Subcutaneous adipose tissue (tissue), 4 donors: Measurements from ENCODE around the gene TMEM63C. TPM values are rescaled to one million over a fixed set of nuclear protein-coding genes. Genes with fewer than 3 reads are reported as not detected.

Experiments
- total RNA-seq, 4 donors: library from RNA; depleted of rRNA; stranded (reverse); fragments of >200 nt; gene quantifications; one replicate each; pipeline ENCODE4 v1.1.0, GENCODE V29; 2016
- TF ChIP-seq, protein P1 (sequence below): fragments of 450-650 bp; IDR thresholded peaks from one replicate; pipeline ENCODE4 v1.5.1; 2016; ENCODE audit warnings: low read depth, mild to moderate bottlenecking, control low read depth, antibody characterized with exemption, moderate library complexity

TMEM63C gene, protein sequence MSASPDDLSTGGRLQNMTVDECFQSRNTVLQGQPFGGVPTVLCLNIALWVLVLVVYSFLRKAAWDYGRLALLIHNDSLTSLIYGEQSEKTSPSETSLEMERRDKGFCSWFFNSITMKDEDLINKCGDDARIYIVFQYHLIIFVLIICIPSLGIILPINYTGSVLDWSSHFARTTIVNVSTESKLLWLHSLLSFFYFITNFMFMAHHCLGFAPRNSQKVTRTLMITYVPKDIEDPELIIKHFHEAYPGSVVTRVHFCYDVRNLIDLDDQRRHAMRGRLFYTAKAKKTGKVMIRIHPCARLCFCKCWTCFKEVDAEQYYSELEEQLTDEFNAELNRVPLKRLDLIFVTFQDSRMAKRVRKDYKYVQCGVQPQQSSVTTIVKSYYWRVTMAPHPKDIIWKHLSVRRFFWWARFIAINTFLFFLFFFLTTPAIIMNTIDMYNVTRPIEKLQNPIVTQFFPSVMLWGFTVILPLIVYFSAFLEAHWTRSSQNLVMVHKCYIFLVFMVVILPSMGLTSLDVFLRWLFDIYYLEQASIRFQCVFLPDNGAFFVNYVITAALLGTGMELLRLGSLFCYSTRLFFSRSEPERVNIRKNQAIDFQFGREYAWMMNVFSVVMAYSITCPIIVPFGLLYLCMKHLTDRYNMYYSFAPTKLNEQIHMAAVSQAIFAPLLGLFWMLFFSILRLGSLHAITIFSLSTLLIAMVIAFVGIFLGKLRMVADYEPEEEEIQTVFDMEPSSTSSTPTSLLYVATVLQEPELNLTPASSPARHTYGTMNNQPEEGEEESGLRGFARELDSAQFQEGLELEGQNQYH
- under 1 TPM in 1 of 4 donors, not detected in 3; 0.17 TPM for total RNA-seq

DNA sequence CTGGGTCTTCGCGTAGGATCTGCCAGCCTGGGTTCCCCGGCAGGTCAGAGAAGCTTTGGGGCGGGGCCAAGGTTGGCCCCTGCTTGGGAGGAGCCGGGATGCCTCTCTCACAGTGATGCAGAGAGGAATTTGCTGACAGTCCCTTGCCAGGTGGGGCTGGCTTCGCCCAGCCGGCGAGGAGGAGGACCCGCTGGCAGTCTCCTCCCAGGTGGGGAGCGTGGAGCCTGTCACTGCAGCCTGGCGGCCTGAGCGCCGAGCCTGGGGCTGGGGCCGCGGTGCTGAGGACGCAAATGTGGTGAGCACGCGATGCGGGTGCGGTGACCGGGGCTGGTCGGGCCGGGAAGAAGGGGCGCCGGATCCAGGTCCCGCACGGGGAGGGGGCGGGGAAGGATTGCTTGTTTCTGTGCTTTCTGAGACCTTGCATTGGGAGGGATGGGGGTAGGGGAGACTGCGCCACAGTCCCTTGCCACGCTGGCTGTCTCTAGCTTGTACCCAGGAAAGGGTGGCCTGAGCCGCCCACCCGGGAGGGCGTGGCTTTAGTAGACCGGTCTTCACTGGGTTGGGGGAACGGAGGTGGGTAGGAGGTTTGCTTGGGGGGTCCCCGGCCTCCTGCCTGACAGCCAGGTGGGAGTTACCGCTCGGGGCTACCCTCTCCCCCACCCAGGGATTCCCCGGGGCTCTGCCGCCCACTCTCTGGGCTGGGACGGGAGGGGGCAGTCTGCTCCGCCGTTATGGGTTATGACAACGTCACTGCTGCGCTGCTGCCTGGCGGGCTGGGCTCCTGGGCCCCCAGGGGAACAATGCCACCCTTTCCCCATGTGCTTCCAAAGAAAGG, at the start of gene TMEM63C:
TMEM63C (plus strand) TSS at position 196 of the 835 bp plus-strand sequence. CDS start 37,016 bp downstream, outside the sequence.
- TF ChIP-seq, protein P1, sequence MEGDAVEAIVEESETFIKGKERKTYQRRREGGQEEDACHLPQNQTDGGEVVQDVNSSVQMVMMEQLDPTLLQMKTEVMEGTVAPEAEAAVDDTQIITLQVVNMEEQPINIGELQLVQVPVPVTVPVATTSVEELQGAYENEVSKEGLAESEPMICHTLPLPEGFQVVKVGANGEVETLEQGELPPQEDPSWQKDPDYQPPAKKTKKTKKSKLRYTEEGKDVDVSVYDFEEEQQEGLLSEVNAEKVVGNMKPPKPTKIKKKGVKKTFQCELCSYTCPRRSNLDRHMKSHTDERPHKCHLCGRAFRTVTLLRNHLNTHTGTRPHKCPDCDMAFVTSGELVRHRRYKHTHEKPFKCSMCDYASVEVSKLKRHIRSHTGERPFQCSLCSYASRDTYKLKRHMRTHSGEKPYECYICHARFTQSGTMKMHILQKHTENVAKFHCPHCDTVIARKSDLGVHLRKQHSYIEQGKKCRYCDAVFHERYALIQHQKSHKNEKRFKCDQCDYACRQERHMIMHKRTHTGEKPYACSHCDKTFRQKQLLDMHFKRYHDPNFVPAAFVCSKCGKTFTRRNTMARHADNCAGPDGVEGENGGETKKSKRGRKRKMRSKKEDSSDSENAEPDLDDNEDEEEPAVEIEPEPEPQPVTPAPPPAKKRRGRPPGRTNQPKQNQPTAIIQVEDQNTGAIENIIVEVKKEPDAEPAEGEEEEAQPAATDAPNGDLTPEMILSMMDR, result no peak

DNA sequence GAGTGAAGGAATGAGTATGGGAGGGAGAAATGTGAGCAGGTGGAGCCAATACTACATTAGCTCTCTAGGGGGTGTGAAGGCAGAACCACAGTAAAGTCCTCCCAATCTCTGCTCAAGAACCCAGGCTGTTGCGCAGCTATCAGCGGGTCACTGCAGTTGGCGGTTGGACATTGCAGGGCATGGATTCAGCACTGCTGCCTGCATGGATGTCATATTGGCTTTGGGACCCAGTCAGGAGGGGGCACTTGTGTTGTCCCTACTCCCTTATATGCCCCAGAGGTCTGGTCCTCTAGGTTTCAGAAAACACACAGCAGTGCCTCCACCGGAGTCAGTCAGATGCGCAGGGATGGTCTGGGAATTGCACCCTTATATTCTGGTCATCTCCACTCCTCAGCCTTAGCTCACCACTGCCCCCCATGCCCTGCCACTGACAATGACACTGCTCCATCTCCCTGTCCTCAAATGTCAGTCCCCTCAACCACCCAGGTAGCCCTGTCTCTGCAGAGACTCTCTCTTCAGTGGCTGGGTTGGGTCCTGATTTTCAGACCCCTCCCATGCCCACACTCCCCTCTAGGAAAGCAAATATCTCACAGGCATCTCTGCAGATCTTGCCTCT, 49.6 kb upstream of the TMEM63C start:
- TF ChIP-seq, protein P1, result no peak

DNA sequence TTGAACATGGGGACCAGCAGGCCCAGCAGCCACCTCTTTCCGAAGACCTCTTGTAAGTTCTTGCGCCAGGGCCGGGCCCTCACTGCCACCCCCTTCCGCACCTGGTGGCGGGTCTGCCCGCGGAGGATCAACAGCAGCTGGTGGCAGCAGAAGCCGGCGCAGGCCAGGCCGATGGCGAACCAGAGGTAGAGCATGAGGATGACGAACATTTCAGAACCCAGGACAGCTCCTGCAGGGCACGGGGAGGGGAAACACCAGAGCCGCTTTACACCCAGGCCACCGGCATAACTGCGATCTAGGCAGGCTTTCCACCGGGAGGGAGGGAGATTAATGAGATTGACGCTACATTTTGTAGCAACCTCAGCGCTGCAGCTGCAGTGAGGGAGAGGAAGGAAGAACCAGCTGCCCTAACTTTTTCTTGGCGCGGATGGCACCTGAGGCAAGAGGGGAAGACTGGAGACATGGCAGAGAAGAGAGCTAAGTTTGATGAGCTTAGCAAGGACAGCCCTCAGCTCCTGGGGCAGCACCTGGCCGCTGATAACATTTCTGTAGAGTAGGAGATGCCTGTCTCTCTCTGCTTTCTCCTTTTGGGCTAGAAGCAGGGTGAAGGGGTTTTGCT, 47.8 kb upstream of the TMEM63C start:
- TF ChIP-seq, protein P1, result no peak

DNA sequence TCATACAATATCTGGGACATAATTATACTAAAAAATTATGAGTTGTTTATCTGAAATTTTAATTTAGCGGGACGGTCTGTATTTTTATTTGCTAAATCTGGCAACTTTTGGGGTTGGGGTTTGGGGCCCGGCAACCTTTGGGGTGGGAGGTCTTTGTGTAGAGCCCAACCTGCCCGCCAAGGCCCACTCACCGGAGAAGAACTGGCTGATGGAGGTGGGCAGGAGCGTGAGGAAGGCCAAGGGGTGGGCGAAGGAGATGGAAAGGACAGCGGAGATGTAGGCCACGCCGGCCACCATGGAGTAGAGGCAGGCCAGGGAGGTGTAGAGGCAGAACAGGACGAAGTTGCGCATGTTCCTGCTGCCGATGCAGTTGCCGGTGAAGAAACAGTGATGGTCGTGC, 42.6 kb upstream of the TMEM63C start:
- TF ChIP-seq, protein P1, result no peak

DNA sequence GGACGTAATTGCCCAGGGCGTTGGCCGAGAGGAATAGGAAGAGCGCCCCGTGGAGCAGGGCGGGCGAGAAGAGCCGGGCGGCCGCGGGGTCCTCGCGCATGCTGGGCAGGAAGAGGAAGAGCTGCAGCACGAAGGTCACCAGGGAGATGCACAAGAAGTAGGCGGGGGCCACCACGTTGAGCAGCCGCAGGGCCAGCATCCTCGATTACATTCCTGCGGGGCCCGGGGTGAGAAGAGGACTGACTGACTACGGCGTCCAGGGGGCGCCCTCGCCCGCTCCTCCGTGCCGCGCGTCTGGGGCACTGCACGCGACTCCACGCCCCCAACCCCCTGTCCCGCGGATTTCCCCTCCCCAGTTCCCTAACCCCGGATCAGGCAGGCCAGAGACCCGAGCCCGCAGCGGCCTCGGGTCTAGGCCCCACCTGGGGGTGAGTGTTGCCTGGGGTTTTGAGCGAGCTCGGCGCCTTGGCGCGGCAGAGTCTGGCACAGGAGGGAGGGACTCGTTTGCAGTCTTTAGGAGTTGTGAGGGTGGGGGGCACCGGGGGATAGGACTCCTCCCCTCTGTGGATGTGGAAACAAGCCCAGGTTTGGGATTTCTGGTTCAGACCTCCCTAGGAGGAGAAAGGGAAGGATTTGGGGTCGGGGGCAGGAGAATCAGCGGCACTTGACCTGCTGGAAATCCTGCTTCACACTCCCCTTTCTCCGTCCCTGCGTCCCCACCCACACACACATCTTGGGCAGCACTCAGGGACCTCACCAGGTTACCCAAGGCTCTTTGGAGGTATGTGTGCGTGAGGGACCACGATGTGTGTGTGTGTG, 41.8 kb upstream of the TMEM63C start:
- TF ChIP-seq, protein P1, result no peak
